Liver (tissue), 9 donors: ENCODE data around the gene GATA5. TPM values are rescaled to one million over a fixed set of nuclear protein-coding genes. Genes with fewer than 3 reads are reported as not detected.

ENCODE experiments used
- DNase-seq: peaks from one replicate; pipeline ENCODE4 v3.0.0-alpha.2; 2017; ENCODE audit warnings: low spot score
- H3K27ac ChIP-seq, 2 donors: one replicate each; pipeline ENCODE4 v1.7.0; 2013; ENCODE audit warnings: inconsistent platforms in 2 of 2, low read length in 2 of 2, control low read depth in 1 of 2, low read depth in 1 of 2, mild to moderate bottlenecking in 1 of 2
- H3K27me3 ChIP-seq, 4 donors: one replicate each; pipeline versions ENCODE4 v1.6.1 to v1.7.0; 2013; ENCODE audit warnings: low read length in 3 of 4, inconsistent platforms in 1 of 4, mild to moderate bottlenecking in 1 of 4, moderate library complexity in 1 of 4; ENCODE audit not compliant: control insufficient read depth in 4 of 4, insufficient read depth in 4 of 4
- H3K36me3 ChIP-seq, 4 donors: one replicate each; pipeline versions ENCODE4 v1.6.1 to v1.7.0; 2013; ENCODE audit warnings: low read length in 3 of 4, mild to moderate bottlenecking in 3 of 4, low read depth in 1 of 4, moderate library complexity in 1 of 4; ENCODE audit not compliant: control insufficient read depth in 4 of 4, insufficient read depth in 3 of 4
- H3K4me1 ChIP-seq, 4 donors: one replicate each; pipeline versions ENCODE4 v1.6.1 to v1.7.0; 2013; ENCODE audit warnings: low read length in 3 of 4, mild to moderate bottlenecking in 3 of 4, moderate library complexity in 1 of 4; ENCODE audit not compliant: control insufficient read depth in 4 of 4, insufficient read depth in 4 of 4
- H3K4me3 ChIP-seq, 3 donors: one replicate each; pipeline versions ENCODE4 v1.6.1 to v1.7.0; 2013; ENCODE audit warnings: low read length in 3 of 3, control low read depth in 1 of 3, low read depth in 1 of 3, mild to moderate bottlenecking in 1 of 3
- H3K9ac ChIP-seq, 2 donors: one replicate each; pipeline ENCODE4 v1.7.0; 2013; ENCODE audit warnings: low read length in 2 of 2, mild to moderate bottlenecking in 2 of 2, moderate library complexity in 2 of 2, control low read depth in 1 of 2, low read depth in 1 of 2
- H3K9me3 ChIP-seq, 4 donors: one replicate each; pipeline versions ENCODE4 v1.6.1 to v1.7.0; 2013; ENCODE audit warnings: low read length in 3 of 4; ENCODE audit not compliant: control insufficient read depth in 4 of 4
- EGR1 ChIP-seq, 2 donors: IDR thresholded peaks; 2 replicates each; pipeline ENCODE4 v1.6.1; 2016 to 2018; ENCODE audit warnings: antibody characterized with exemption in 2 of 2, low read depth in 2 of 2
- FOXA1 ChIP-seq: IDR thresholded peaks from 2 replicates; pipeline ENCODE4 v1.6.1; 2016; ENCODE audit warnings: antibody characterized with exemption
- FOXA2 ChIP-seq: IDR thresholded peaks from 2 replicates; pipeline ENCODE4 v1.6.1; 2016; ENCODE audit warnings: antibody characterized with exemption
- GABPA ChIP-seq, 2 donors: IDR thresholded peaks in 1 of 2; conservative IDR thresholded peaks in 1 of 2; 2 replicates each; pipeline ENCODE4 v1.6.1; 2016; ENCODE audit warnings: antibody characterized with exemption in 2 of 2, mild to moderate bottlenecking in 1 of 2, moderate library complexity in 1 of 2
- HNF4A ChIP-seq, 2 donors: conservative IDR thresholded peaks; 2 replicates each; pipeline ENCODE4 v1.6.1; 2016; ENCODE audit warnings: antibody characterized with exemption in 2 of 2, mild to moderate bottlenecking in 2 of 2
- HNF4G ChIP-seq: IDR thresholded peaks from 2 replicates; pipeline ENCODE4 v1.6.1; 2016; ENCODE audit warnings: antibody characterized with exemption
- JUND ChIP-seq, 2 donors: IDR thresholded peaks; 2 replicates each; pipeline ENCODE4 v1.6.1; 2016; ENCODE audit warnings: antibody characterized with exemption in 2 of 2
- NR2F2 ChIP-seq: IDR thresholded peaks from 2 replicates; pipeline ENCODE4 v1.6.1; 2016; ENCODE audit warnings: antibody characterized with exemption
- RAD21 ChIP-seq, 2 donors: IDR thresholded peaks; 2 replicates each; pipeline ENCODE4 v1.6.1; 2016; ENCODE audit warnings: antibody characterized with exemption in 2 of 2, mild to moderate bottlenecking in 2 of 2
- RXRA ChIP-seq, 2 donors: IDR thresholded peaks; 2 replicates each; pipeline ENCODE4 v1.6.1; 2017 to 2018; ENCODE audit warnings: antibody characterized with exemption in 2 of 2, mild to moderate bottlenecking in 1 of 2
- SP1 ChIP-seq: IDR thresholded peaks from 2 replicates; pipeline ENCODE4 v1.6.1; 2018; ENCODE audit warnings: antibody characterized with exemption, mild to moderate bottlenecking
- TAF1 ChIP-seq: conservative IDR thresholded peaks from 2 replicates; pipeline ENCODE4 v1.6.1; 2016; ENCODE audit warnings: antibody characterized with exemption, mild to moderate bottlenecking
- YY1 ChIP-seq: IDR thresholded peaks from 2 replicates; pipeline ENCODE4 v1.6.1; 2016; ENCODE audit warnings: antibody characterized with exemption, mild to moderate bottlenecking
- WGBS: extraction: QIAGEN DNeasy Blood & Tissue Kit; methylation state at CpG from one replicate; pipeline ENCODE4 v1.1.7; 2013; 5-methylcytosine and 5-hydroxymethylcytosine counted together
- polyA plus RNA-seq, 2 donors: library from polyadenylated mRNA; stranded (reverse) in 1 of 2; unstranded in 1 of 2; fragments of 200-250 nt in 1 of 2; fragments of >200 nt in 1 of 2; fragmentation: Nextera tagmentation in 1 of 2; extraction: Ambion mirVana in 1 of 2; gene quantifications; one replicate each; pipeline versions ENCODE4 v1.2.1 to v1.2.3, GENCODE V29; 2013 to 2015
- total RNA-seq, 2 donors: library from RNA; depleted of rRNA; stranded (reverse); fragments of >200 nt; gene quantifications; one replicate each; pipeline ENCODE4 v1.2.3, GENCODE V29; 2014
- TF ChIP-seq, protein P1 (sequence below): IDR thresholded peaks from 2 replicates; pipeline ENCODE4 v1.6.1; 2016; ENCODE audit warnings: antibody characterized with exemption
- TF ChIP-seq, protein P2 (sequence below): fragments of 150-350 bp; IDR thresholded peaks from 2 replicates; pipeline ENCODE4 v1.5.1; 2017; ENCODE audit warnings: improper control_type of control experiment, low read depth, low read length; ENCODE audit not compliant: missing input control
- TF ChIP-seq, protein P3 (sequence below): IDR thresholded peaks from 2 replicates; pipeline ENCODE4 v1.6.1; 2016; ENCODE audit warnings: antibody characterized with exemption
- TF ChIP-seq, protein P4 (sequence below): IDR thresholded peaks from 2 replicates; pipeline ENCODE4 v1.6.1; 2016; ENCODE audit warnings: antibody characterized with exemption
- donor health status: healthy.
- donor health status: healthy.
- donor health status: healthy.
- donor health status: healthy.
- donor health status: healthy.

GATA5 gene
- total and polyA plus RNA-seq, 4 donors, result 0.25 to 6.1 (median 0.34) TPM

DNA sequence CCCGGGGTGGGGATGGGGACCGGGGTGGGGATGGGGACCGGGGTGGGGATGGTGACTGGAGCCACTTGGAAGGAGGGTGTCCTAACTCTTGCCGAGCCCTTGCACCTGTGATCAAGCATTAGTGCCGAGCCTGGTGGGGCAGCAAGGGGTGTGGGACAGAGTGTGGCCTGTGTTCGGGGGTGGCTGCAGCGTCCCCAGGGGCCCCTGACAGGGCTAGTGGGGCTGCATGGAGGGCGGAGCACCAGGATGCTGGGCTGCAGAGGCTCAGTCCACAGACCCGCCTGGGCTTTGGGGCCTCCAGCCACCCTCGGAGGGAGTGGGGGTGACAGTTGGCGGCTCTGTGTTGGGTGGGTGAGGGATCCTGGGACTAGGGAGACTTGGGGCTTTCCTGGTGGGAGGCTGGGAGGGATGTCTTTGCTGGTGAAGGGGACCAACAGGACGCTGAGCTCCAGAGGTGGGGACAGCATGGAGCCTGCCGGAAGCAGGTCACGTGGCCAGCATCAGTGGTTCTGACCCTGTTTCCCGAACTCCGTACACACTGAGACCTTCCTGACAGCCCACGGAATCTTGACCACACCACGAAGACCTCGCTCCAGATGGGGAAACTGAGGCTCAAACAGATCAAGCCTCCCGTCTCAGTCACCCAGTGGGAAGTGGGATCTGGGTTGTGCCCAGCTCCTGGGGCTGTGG lies 53.0 kb downstream of the GATA5 start:
- no peak overlapping the region for H3K27ac ChIP-seq
- 83% methylated on average over 20 of the region's 20 CpGs for WGBS
- TF ChIP-seq SP1 (no peak), FOXA2 (no peak), EGR1 (IDR thresholded peaks at IDR 0.05; ENCODE audit: low read depth in 2 of 2) (no peak), TAF1 (no peak), RXRA (IDR thresholded peaks at IDR 0.05) (no peak), HNF4A (conservative IDR thresholded peaks at IDR 0.05) (no peak), RAD21 (IDR thresholded peaks at IDR 0.05) (no peak), GABPA (IDR thresholded peaks at IDR 0.05 in 1 of 2, conservative IDR thresholded peaks at IDR 0.05 in 1 of 2) (no peak), JUND (IDR thresholded peaks at IDR 0.05) (no peak), NR2F2 (no peak), YY1 (no peak)
- TF ChIP-seq, protein P1, sequence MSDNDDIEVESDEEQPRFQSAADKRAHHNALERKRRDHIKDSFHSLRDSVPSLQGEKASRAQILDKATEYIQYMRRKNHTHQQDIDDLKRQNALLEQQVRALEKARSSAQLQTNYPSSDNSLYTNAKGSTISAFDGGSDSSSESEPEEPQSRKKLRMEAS, result no peak
- TF ChIP-seq, protein P2, sequence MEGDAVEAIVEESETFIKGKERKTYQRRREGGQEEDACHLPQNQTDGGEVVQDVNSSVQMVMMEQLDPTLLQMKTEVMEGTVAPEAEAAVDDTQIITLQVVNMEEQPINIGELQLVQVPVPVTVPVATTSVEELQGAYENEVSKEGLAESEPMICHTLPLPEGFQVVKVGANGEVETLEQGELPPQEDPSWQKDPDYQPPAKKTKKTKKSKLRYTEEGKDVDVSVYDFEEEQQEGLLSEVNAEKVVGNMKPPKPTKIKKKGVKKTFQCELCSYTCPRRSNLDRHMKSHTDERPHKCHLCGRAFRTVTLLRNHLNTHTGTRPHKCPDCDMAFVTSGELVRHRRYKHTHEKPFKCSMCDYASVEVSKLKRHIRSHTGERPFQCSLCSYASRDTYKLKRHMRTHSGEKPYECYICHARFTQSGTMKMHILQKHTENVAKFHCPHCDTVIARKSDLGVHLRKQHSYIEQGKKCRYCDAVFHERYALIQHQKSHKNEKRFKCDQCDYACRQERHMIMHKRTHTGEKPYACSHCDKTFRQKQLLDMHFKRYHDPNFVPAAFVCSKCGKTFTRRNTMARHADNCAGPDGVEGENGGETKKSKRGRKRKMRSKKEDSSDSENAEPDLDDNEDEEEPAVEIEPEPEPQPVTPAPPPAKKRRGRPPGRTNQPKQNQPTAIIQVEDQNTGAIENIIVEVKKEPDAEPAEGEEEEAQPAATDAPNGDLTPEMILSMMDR, result no peak
- TF ChIP-seq, protein P3, sequence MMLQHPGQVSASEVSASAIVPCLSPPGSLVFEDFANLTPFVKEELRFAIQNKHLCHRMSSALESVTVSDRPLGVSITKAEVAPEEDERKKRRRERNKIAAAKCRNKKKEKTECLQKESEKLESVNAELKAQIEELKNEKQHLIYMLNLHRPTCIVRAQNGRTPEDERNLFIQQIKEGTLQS, result no peak
- H3K4me3 ChIP-seq, result no peak overlapping the region
- H3K9ac ChIP-seq, result no peak overlapping the region
- DNase-seq, result no peak
- no peaks in the 10 kb centered on the region for H3K9me3 ChIP-seq
- H3K27me3 ChIP-seq, result no peaks in the 10 kb centered on the region
- no peaks in the 10 kb centered on the region for H3K36me3 ChIP-seq
- no peaks in the 10 kb centered on the region for H3K4me1 ChIP-seq

DNA sequence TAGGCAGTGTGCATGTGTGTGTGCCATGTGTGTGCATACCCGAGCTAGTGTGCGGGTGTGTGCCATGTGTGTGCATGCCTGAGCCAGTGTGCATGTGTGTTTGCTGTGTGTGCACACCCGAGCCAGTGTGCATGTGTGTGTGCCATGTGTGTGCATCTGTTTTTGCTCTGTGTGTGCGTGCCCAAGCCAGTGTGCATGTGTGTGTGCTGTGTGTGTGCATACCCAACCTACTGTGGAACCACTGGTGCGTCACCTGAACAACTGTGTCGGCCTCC lies 54.1 kb downstream of the GATA5 start:
- no peaks in the 10 kb centered on the region for H3K9me3 ChIP-seq
- H3K4me3 ChIP-seq, result no peak overlapping the region
- H3K27me3 ChIP-seq, result no peaks in the 10 kb centered on the region
- TF ChIP-seq EGR1 (IDR thresholded peaks at IDR 0.05; ENCODE audit: low read depth in 2 of 2), result no peak
- TF ChIP-seq GABPA (IDR thresholded peaks at IDR 0.05 in 1 of 2, conservative IDR thresholded peaks at IDR 0.05 in 1 of 2), result no peak
- TF ChIP-seq HNF4G, result no peak
- TF ChIP-seq FOXA2, result no peak
- no peak for TF ChIP-seq YY1
- no peak for TF ChIP-seq SP1
- no peak for TF ChIP-seq RAD21 (IDR thresholded peaks at IDR 0.05)
- TF ChIP-seq FOXA1, result no peak
- TF ChIP-seq, protein P1, result no peak
- no peak for TF ChIP-seq TAF1
- TF ChIP-seq, protein P4, sequence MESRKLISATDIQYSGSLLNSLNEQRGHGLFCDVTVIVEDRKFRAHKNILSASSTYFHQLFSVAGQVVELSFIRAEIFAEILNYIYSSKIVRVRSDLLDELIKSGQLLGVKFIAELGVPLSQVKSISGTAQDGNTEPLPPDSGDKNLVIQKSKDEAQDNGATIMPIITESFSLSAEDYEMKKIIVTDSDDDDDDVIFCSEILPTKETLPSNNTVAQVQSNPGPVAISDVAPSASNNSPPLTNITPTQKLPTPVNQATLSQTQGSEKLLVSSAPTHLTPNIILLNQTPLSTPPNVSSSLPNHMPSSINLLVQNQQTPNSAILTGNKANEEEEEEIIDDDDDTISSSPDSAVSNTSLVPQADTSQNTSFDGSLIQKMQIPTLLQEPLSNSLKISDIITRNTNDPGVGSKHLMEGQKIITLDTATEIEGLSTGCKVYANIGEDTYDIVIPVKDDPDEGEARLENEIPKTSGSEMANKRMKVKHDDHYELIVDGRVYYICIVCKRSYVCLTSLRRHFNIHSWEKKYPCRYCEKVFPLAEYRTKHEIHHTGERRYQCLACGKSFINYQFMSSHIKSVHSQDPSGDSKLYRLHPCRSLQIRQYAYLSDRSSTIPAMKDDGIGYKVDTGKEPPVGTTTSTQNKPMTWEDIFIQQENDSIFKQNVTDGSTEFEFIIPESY, result no peak
- no peak for TF ChIP-seq JUND (IDR thresholded peaks at IDR 0.05)
- TF ChIP-seq, protein P3, result no peak
- no peak for TF ChIP-seq RXRA (IDR thresholded peaks at IDR 0.05)
- no peaks in the 10 kb centered on the region for H3K4me1 ChIP-seq
- no peaks in the 10 kb centered on the region for H3K36me3 ChIP-seq
- WGBS, result 93% methylated on average over 6 of the region's 6 CpGs
- H3K9ac ChIP-seq, result no peak overlapping the region
- H3K27ac ChIP-seq, result no peak overlapping the region
- DNase-seq, result no peak
